Epithelial cell of esophagus (primary cell): ENCODE data around the gene DIPK1B.
"Not testable (repeated sequence)": the region's sequence is repeated elsewhere in the genome, so short reads cannot be mapped to it uniquely, and the experiment has no call there.

ENCODE experiments used
- DNase-seq: peaks from one replicate; pipeline ENCODE4 v3.0.0; 2010; ENCODE audit warnings: low read depth
- H3K4me3 ChIP-seq: 2 replicates; pipeline ENCODE4 v1.5.1; 2011; ENCODE audit warnings: mild to moderate bottlenecking, low read length, control low read depth
- TF ChIP-seq, protein P1 (sequence below): IDR thresholded peaks from 2 replicates; pipeline ENCODE4 v1.5.1; 2011; ENCODE audit warnings: low read depth, mild to moderate bottlenecking, low read length, control low read depth, inconsistent platforms; ENCODE audit not compliant: insufficient read depth; ENCODE audit errors: missing control alignments

The DIPK1B gene

DNA sequence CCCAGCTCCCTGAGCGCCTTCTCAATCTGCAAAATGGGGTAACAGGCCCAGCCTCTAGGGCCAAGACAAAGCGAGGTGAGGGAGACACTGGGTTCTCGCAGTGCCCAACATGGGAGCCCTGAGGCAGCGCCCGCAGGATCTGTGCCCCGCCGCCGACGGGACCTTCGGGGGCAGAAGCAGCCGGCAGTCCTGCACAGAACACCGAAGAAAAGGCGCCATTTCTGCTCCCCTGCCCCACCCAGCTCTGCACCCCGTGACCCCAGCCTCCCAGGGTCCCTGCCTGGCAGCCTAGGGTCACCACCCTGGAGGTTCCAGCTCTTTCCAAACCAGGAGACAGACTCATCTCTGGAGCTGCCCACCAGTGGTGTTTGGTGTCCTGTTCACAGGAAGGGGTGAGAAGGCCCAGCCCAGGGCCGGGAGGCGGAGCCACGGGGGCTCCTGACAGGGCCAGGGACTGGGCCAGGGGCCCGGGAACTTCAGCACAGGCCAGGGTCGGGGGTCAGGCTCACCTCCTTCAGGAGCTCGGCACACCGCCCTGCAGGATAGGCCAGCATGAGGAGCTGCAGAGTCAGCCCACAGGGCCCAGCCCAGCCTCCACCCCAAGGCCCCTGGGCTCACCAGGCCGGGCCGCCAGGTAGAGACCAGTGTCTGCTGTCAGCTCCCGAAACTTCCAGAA lies 42.4 kb downstream of the DIPK1B start:
- H3K4me3 ChIP-seq = no peak overlapping the region

DNA sequence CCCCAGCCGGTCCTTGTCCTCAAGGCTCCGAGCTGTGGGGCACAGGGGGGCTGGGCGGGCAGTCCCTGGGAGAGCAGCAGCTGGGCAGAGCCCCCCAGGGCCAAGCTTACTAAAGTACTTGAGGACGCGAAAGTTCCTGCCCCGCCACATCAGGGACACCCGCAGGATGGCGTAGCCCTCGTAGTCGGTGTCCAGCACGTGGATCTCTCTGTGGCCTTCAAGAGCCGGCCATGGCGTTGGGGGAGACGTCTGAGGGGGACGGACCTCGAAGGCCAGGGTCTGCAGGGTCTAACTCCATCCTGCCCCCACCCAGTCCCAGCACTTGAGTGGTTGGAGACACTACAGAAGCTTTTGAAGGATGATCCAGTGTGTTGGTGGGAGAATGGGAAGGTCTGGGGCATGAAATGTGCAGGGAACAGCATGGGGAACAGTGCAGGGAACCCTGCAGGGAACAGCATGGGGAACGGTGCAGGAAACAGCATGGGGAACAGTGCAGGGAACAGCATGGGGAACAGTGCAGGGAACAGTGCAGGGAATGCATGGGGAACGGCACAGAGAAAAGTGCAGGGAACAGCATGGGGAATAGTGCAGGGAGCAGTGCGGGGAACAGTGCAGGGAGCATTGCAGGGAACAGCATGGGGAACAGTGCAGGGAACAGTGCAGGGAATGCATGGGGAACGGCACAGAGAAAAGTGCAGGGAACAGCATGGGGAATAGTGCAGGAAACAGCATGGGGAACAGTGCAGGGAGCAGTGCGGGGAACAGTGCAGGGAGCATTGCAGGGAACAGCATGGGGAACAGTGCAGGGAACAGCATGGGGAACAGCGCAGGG lies 43.1 kb downstream of the DIPK1B start:
- not testable (repeated sequence) for H3K4me3 ChIP-seq, DNase-seq

More for the DNA sequence above, 42.4 kb downstream of the DIPK1B start:
- DNase-seq = no peak
- TF ChIP-seq, protein P1, sequence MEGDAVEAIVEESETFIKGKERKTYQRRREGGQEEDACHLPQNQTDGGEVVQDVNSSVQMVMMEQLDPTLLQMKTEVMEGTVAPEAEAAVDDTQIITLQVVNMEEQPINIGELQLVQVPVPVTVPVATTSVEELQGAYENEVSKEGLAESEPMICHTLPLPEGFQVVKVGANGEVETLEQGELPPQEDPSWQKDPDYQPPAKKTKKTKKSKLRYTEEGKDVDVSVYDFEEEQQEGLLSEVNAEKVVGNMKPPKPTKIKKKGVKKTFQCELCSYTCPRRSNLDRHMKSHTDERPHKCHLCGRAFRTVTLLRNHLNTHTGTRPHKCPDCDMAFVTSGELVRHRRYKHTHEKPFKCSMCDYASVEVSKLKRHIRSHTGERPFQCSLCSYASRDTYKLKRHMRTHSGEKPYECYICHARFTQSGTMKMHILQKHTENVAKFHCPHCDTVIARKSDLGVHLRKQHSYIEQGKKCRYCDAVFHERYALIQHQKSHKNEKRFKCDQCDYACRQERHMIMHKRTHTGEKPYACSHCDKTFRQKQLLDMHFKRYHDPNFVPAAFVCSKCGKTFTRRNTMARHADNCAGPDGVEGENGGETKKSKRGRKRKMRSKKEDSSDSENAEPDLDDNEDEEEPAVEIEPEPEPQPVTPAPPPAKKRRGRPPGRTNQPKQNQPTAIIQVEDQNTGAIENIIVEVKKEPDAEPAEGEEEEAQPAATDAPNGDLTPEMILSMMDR = no peak

DNA sequence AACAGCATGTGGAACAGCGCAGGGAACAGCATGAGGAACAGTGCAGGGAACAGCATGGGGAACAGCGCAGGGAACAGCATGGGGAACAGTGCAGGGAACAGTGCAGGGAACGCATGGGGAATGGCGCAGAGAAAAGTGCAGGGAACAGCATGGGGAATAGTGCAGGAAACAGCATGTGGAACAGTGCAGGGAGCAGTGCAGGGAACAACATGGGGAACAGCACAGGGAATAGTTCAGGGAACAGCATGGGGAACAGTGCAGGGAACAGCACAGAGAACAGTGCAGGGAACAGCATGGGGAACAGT lies 43.7 kb downstream of the DIPK1B start:
- TF ChIP-seq, protein P1 = no peak
- no peak overlapping the region for H3K4me3 ChIP-seq
- DNase-seq = no peak

DNA sequence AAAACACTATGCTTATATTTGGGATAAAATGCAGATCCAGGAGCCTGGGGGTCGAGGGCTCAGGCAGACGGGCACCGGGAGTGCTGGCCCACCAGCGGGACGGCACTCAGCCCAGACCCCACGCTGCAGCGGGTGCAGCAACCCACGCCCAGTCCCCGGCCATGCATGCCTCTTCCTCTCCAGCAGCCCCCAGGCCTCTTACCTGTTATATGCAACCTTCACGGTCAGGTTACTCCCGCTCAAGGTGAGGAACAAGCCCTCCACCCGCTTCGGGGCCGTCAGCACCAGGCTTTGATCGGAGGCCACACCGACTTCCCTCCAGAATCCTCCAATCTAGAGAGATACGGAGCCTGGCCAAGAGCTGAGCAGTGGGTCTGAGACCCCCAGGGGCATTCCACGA lies 44.5 kb downstream of the DIPK1B start:
- TF ChIP-seq, protein P1 = no peak

DNA sequence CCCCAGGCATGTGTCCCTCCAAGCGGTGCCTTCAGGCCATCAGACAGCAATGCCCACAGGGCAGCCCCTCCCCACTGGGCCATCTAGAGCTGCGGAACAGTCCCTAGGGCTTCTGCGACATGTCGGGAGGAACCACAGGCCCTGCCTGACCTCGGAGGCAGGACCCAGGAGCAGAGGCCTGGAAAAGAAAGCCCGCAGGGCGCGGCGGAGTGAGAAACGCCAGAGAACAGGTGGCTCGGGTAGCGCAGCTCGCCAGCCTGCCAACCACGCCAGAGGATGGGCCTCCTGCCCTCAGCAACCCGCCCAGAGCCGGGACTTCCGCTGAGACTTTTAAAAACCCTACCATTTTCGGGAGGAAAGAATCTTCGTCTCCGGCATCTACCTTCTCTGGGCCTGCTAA lies 45.0 kb downstream of the DIPK1B start:
- H3K4me3 ChIP-seq = no peak overlapping the region
- TF ChIP-seq, protein P1 = no peak
- DNase-seq = no peak

More for the DNA sequence above, 44.5 kb downstream of the DIPK1B start:
- DNase-seq = no peak
- H3K4me3 ChIP-seq = no peak overlapping the region

DNA sequence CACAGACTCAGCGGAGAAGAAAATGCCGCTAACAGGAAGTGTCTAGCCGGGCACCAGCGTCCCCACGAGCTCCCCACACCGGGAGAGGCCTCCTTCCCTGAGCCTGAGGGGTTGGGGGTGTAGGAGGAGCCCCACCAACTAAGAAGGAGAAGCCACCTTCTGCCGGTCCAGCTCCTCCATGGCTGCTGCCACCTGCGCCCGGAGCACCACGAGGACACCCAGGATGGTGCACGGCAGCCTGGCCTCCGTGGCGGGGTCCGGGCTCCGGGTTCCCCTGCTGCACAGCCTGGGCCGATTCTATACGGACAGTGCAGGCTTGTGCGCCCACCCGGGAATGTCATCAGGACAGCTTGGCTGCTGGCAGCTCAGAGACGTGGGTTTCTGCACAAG lies 45.4 kb downstream of the DIPK1B start:
- no peak for DNase-seq
- TF ChIP-seq, protein P1 = no peak
- H3K4me3 ChIP-seq = no peak overlapping the region

DNA sequence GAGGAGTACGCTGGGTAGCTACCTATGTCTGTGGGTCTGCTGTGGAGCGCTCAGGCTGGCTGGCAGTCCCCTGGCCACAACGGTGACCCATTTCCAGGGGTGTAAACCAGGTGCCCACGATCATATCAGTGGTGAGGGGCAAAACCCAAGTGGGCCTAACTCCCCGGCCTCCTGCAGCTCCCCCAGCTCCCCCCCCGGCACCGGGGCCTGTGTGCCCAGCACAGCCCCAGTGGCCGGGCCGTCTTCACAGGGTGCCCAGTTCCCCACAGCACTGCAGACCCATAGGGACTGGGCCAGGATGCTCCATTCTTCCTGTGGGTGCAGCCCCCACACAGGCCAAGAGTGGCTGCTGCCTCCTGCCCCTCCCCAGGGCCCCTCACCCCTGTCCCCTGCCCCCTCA lies 46.6 kb downstream of the DIPK1B start:
- no peak for DNase-seq
- no peak overlapping the region for H3K4me3 ChIP-seq
- TF ChIP-seq, protein P1 = no peak
